Upper lobe of left lung (tissue), 6 donors: ENCODE data around the gene DENND2D. TPM values are rescaled to one million over a fixed set of nuclear protein-coding genes. Genes with fewer than 3 reads are reported as not detected.

ENCODE experiments used
- ATAC-seq, 2 donors: fragments of 200-7000 bp; cut with Tn5 transposase; one replicate each; pipeline ENCODE4 v1.9.1; 2022; ENCODE audit warnings: mild to moderate bottlenecking in 2 of 2, moderate library complexity in 2 of 2; ENCODE audit not compliant: low FRiP score in 2 of 2
- DNase-seq, 2 donors: peaks; one replicate each; pipeline ENCODE4 v3.0.0-alpha.2; 2019 to 2020
- H3K27ac ChIP-seq, 4 donors: fragments of 200-600 bp; sonication (generic); one replicate each; pipeline ENCODE4 v1.5.1; 2016 to 2019
- H3K27me3 ChIP-seq, 4 donors: fragments of 200-600 bp; sonication (generic); one replicate each; pipeline ENCODE4 v1.5.1; 2017 to 2019
- H3K36me3 ChIP-seq, 4 donors: fragments of 200-600 bp; sonication (generic); one replicate each; pipeline ENCODE4 v1.5.1; 2016 to 2019
- H3K4me1 ChIP-seq, 4 donors: fragments of 200-600 bp; sonication (generic); one replicate each; pipeline ENCODE4 v1.5.1; 2018 to 2019
- H3K4me3 ChIP-seq, 4 donors: fragments of 200-600 bp; sonication (generic); one replicate each; pipeline ENCODE4 v1.5.1; 2017 to 2019; ENCODE audit warnings: mild to moderate bottlenecking in 2 of 4, moderate library complexity in 1 of 4
- H3K9me3 ChIP-seq, 4 donors: fragments of 200-600 bp; sonication (generic); one replicate each; pipeline ENCODE4 v1.5.1; 2018 to 2019
- CTCF ChIP-seq, 6 experiments: fragments of 450-650 bp in 4 of 6; fragments of 200-600 bp in 2 of 6; sonication (generic) in 2 of 6; IDR thresholded peaks; one replicate each; pipeline ENCODE4 v1.5.1; 2016 to 2019; ENCODE audit warnings: antibody characterized with exemption in 6 of 6
- EP300 ChIP-seq, 4 donors: sonication (generic); formaldehyde crosslinking; IDR thresholded peaks; one replicate each; pipeline ENCODE4 v1.5.1; 2017; ENCODE audit warnings: antibody characterized with exemption in 4 of 4, control low read depth in 2 of 4
- POLR2A ChIP-seq, 4 donors: fragments of 450-650 bp; IDR thresholded peaks; one replicate each; pipeline ENCODE4 v1.5.1; 2016 to 2017; ENCODE audit warnings: antibody characterized with exemption in 4 of 4, mild to moderate bottlenecking in 2 of 4
- POLR2AphosphoS5 ChIP-seq, 2 donors: sonication (generic); formaldehyde crosslinking; IDR thresholded peaks; one replicate each; pipeline ENCODE4 v1.5.1; 2017; ENCODE audit warnings: antibody characterized with exemption in 2 of 2
- WGBS, 2 donors: methylation state at CpG; one replicate each; pipeline ENCODE4 v1.1.5; 2017 to 2018; 5-methylcytosine and 5-hydroxymethylcytosine counted together
- total RNA-seq, 6 donors: library from RNA; depleted of rRNA in 4 of 6; stranded (reverse); fragments of >200 nt in 4 of 6; gene quantifications; one replicate each; pipeline versions ENCODE4 v1.1.0 to v1.2.1, GENCODE V29; 2016 to 2021
- donor health status: DM: no; HTN: no; CAD: no; lungs with moderate emphysema.
- donor health status: DM: no; HTN: yes; CAD: no; lungs with severe emphysema.

Gene DENND2D
- total RNA-seq, 6 donors from 2014 or later: 44.4 to 154 (median 64.8) TPM

DNA sequence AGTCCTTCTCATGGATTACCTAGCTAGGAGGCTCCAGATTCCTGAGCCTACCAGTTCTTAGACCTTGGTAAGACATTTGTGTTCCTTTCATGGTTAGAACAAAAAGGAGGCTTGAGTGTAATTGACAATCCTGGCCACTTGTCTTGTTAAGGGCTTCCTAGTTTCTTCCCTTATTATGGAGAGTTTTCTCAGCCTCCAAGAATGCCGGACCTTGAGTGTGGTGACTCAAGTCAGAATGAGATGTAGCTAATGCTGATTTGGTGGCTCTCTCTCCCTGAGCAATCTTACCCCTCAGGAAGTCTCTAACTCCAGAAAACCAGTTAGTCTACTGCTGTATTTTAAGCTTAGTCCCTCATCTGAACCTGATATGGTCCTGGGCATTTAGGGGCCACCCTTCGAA lies 41.4 kb upstream of the DENND2D start:
- Histone ChIP-seq H3K27me3 (no peaks in the 10 kb centered on the region), H3K4me1 (peaks cover 0 to 2% (median 0%) of the 10 kb centered on the region in 4 donors), H3K27ac (no peak overlapping the region), H3K36me3 (no peaks in the 10 kb centered on the region), H3K4me3 (no peak overlapping the region), H3K9me3 (no peaks in the 10 kb centered on the region)
- 57 to 87% methylated on average over 2 of the region's 2 CpGs for WGBS, 2 donors
- TF ChIP-seq POLR2A (IDR thresholded peaks at IDR 0.05) (no peak), POLR2AphosphoS5 (IDR thresholded peaks at IDR 0.05) (no peak), CTCF (IDR thresholded peaks at IDR 0.05) (no peak), EP300 (IDR thresholded peaks at IDR 0.05) (no peak)
- no peak for ATAC-seq
- no peak for DNase-seq

GRCh38 chr1:111238056-111238795 lies 37.8 kb upstream of the DENND2D start:
- TF ChIP-seq POLR2AphosphoS5 (IDR thresholded peaks at IDR 0.05): no peak
- TF ChIP-seq CTCF (IDR thresholded peaks at IDR 0.05): no peak
- no peak for TF ChIP-seq EP300 (IDR thresholded peaks at IDR 0.05)
- no peak for TF ChIP-seq POLR2A (IDR thresholded peaks at IDR 0.05)
- no peak overlapping the region for H3K27ac ChIP-seq
- H3K27me3 ChIP-seq: no peaks in the 10 kb centered on the region
- 81 to 87% methylated on average over 5 of the region's 5 CpGs for WGBS, 2 donors
- H3K4me1 ChIP-seq: peaks cover 0 to 3% (median 0%) of the 10 kb centered on the region in 4 donors
- DNase-seq (no peak), ATAC-seq (no peak)
- H3K9me3 ChIP-seq: no peaks in the 10 kb centered on the region
- no peak overlapping the region for H3K4me3 ChIP-seq
- no peaks in the 10 kb centered on the region for H3K36me3 ChIP-seq

GRCh38 chr1:111236806-111237205 lies 36.4 kb upstream of the DENND2D start:
- 77 to 87% methylated on average over 3 of the region's 3 CpGs for WGBS, 2 donors
- Histone ChIP-seq H3K9me3 (no peaks in the 10 kb centered on the region), H3K27ac (no peak overlapping the region)

GRCh38 chr1:111236379-111236778 lies 35.9 kb upstream of the DENND2D start:
- TF ChIP-seq EP300 (IDR thresholded peaks at IDR 0.05): no peak
- no peak for TF ChIP-seq CTCF (IDR thresholded peaks at IDR 0.05)
- no peak for TF ChIP-seq POLR2A (IDR thresholded peaks at IDR 0.05)
- H3K9me3 ChIP-seq: no peaks in the 10 kb centered on the region
- 14 to 18% methylated on average over 1 of the region's 1 CpG for WGBS, 2 donors

More at GRCh38 chr1:111236806-111237205, 36.4 kb upstream of the DENND2D start:
- H3K4me3 ChIP-seq: no peak overlapping the region
- TF ChIP-seq CTCF (IDR thresholded peaks at IDR 0.05) (no peak), EP300 (IDR thresholded peaks at IDR 0.05) (no peak), POLR2AphosphoS5 (IDR thresholded peaks at IDR 0.05) (no peak), POLR2A (IDR thresholded peaks at IDR 0.05) (no peak)
- DNase-seq: no peak
- H3K27me3 ChIP-seq: no peaks in the 10 kb centered on the region
- peaks cover 0 to 3% (median 0%) of the 10 kb centered on the region in 4 donors for H3K4me1 ChIP-seq
- ATAC-seq: no peak
- no peaks in the 10 kb centered on the region for H3K36me3 ChIP-seq

GRCh38 chr1:111234866-111235265 lies 34.4 kb upstream of the DENND2D start:
- DNase-seq (no peak), ATAC-seq (no peak)
- no peak overlapping the region for H3K4me3 ChIP-seq
- no peaks in the 10 kb centered on the region for H3K27me3 ChIP-seq
- H3K36me3 ChIP-seq: no peaks in the 10 kb centered on the region
- TF ChIP-seq POLR2AphosphoS5 (IDR thresholded peaks at IDR 0.05) (no peak), POLR2A (IDR thresholded peaks at IDR 0.05) (no peak), CTCF (IDR thresholded peaks at IDR 0.05) (no peak), EP300 (IDR thresholded peaks at IDR 0.05) (no peak)
- no peak overlapping the region for H3K27ac ChIP-seq
- no peaks in the 10 kb centered on the region for H3K9me3 ChIP-seq
- 83 to 84% methylated on average over 3 of the region's 3 CpGs for WGBS, 2 donors
- H3K4me1 ChIP-seq: peaks cover 0 to 3% (median 0%) of the 10 kb centered on the region in 4 donors

More at GRCh38 chr1:111236379-111236778, 35.9 kb upstream of the DENND2D start:
- Histone ChIP-seq H3K27me3 (no peaks in the 10 kb centered on the region), H3K4me1 (peaks cover 0 to 3% (median 0%) of the 10 kb centered on the region in 4 donors), H3K36me3 (no peaks in the 10 kb centered on the region), H3K4me3 (no peak overlapping the region), H3K27ac (no peak overlapping the region)
- no peak for DNase-seq
- ATAC-seq: no peak
